ENCODE measurements around the gene GPM6B. TPM values are rescaled to one million over a fixed set of nuclear protein-coding genes. Genes with fewer than 3 reads are reported as not detected.

GPM6B gene
- total and polyA plus RNA-seq, 11 donors: 2.0 to 13.7 (median 3.8) TPM

- Histone ChIP-seq H3K27ac (no peak overlapping the region), H3K27me3 (peaks cover 0 to 4% (median 0%) of the 10 kb centered on the region in 9 donors), H3K9me3 (no peaks in the 10 kb centered on the region), H3K4me1 (no peaks in the 10 kb centered on the region), H3K36me3 (peaks cover 0 to 87% (median 22%) of the 10 kb centered on the region in 9 donors), H3K4me3 (no peak overlapping the region)
- ATAC-seq: no peak
- intact Hi-C loops (cut with DNase I): loop anchor here in 7 of 10 donors (5.0 to 10.0 kb wide), 3 partner anchors 52 to 280 kb away; no protein-coding TSS in a partner anchor
- TF ChIP-seq CTCF (IDR thresholded peaks at IDR 0.05) (no peak), POLR2A (IDR thresholded peaks at IDR 0.05) (no peak)
- no peak for DNase-seq
- WGBS, 4 donors: 50 to 67% (median 56%) methylated on average over 3 of the region's 3 CpGs
These were observed 64.2 kb downstream of the GPM6B start for GRCh38 chrX:13752646-13753045.

- no peak overlapping the region for H3K27ac ChIP-seq
- H3K4me1 ChIP-seq: no peaks in the 10 kb centered on the region
- ATAC-seq: no peak
- WGBS, 4 donors: 81 to 91% (median 87%) methylated on average over 3 of the region's 3 CpGs
- intact Hi-C loops (cut with DNase I): loop anchor here in 7 of 10 donors (5.0 to 10.0 kb wide), 3 partner anchors 53 to 280 kb away; no protein-coding TSS in a partner anchor
- H3K36me3 ChIP-seq: peaks cover 0 to 83% (median 17%) of the 10 kb centered on the region in 9 donors
- peaks cover 0 to 4% (median 0%) of the 10 kb centered on the region in 9 donors for H3K27me3 ChIP-seq
- H3K9me3 ChIP-seq: no peaks in the 10 kb centered on the region
- no peak overlapping the region for H3K4me3 ChIP-seq
- no peak for DNase-seq
- TF ChIP-seq CTCF (IDR thresholded peaks at IDR 0.05) (no peak), POLR2A (IDR thresholded peaks at IDR 0.05) (no peak)
These were observed 64.8 kb downstream of the GPM6B start for GRCh38 chrX:13752141-13752540.

GRCh38 chrX:13750812-13751211, 66.1 kb downstream of the GPM6B start:
- Histone ChIP-seq H3K4me3 (no peak overlapping the region), H3K9me3 (no peaks in the 10 kb centered on the region), H3K27me3 (peaks cover 0 to 4% (median 0%) of the 10 kb centered on the region in 9 donors), H3K27ac (no peak overlapping the region), H3K4me1 (no peaks in the 10 kb centered on the region), H3K36me3 (peaks cover 0 to 83% (median 19%) of the 10 kb centered on the region in 9 donors)
- TF ChIP-seq POLR2A (IDR thresholded peaks at IDR 0.05) (no peak), CTCF (IDR thresholded peaks at IDR 0.05) (no peak)
- DNase-seq: no peak
- intact Hi-C loops (cut with DNase I): loop anchor here in 7 of 10 donors (2.0 to 10.0 kb wide), 4 partner anchors 54 to 281 kb away; no protein-coding TSS in a partner anchor
- ATAC-seq: no peak

- ATAC-seq: peak in 1 of 4 donors; percentile 36
- intact Hi-C loops (cut with DNase I): loop anchor here in 7 of 10 donors (2.0 to 10.0 kb wide), 4 partner anchors 55 to 282 kb away; no protein-coding TSS in a partner anchor
- no peaks in the 10 kb centered on the region for H3K4me1 ChIP-seq
- no peak overlapping the region for H3K27ac ChIP-seq
- peaks cover 0 to 4% (median 0%) of the 10 kb centered on the region in 9 donors for H3K27me3 ChIP-seq
- TF ChIP-seq POLR2A (IDR thresholded peaks at IDR 0.05) (no peak), CTCF (IDR thresholded peaks at IDR 0.05) (peak; percentile 36 to 59 (median 46))
- H3K36me3 ChIP-seq: peaks cover 0 to 83% (median 24%) of the 10 kb centered on the region in 9 donors
- no peak overlapping the region for H3K4me3 ChIP-seq
- H3K9me3 ChIP-seq: no peaks in the 10 kb centered on the region
- DNase-seq: no peak
These were observed 66.7 kb downstream of the GPM6B start for GRCh38 chrX:13750204-13750603.

Data from heart left ventricle (tissue), 16 donors.